Body of pancreas (tissue), 4 donors: ENCODE measurements around the gene MYOZ1.

Experiments
- CTCF ChIP-seq, 7 experiments: fragments of 450-650 bp in 4 of 7; fragments of 200-600 bp in 3 of 7; sonication (generic) in 3 of 7; IDR thresholded peaks; one replicate each; pipeline ENCODE4 v1.5.1; 2016 to 2019; ENCODE audit warnings: antibody characterized with exemption in 7 of 7
- POLR2A ChIP-seq, 3 donors: fragments of 450-650 bp; IDR thresholded peaks; one replicate each; pipeline ENCODE4 v1.6.1; 2016; ENCODE audit warnings: antibody characterized with exemption in 3 of 3, mild to moderate bottlenecking in 2 of 3

DNA sequence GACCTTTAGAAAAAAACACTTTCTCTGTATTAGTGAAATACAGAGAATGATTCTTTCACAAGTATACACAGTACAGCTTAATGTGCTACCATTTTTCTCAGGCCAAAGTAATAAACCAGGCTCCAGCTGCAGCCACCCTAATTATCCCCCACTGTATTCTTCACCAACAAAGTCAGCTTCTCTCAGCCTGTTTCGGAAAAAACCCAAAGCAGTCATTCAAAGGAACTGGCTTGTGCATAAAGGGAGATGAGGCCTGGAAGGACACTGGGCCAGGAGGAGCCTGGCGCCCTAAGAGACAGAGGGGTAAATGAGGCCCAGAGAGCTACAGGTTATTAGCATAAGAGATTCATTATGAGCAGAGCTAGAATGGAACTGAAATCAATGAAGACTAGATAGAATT lies 59.4 kb downstream of the MYOZ1 start:
- TF ChIP-seq CTCF (IDR thresholded peaks at IDR 0.05) (no peak), POLR2A (IDR thresholded peaks at IDR 0.05) (no peak)
